NCI-H446 (cell line): ENCODE measurements around the gene CACYBP.
"Not testable (repeated sequence)": the region's sequence is repeated elsewhere in the genome, so short reads cannot be mapped to it uniquely, and the experiment has no call there.

Source experiments
- DNase-seq, 2 experiments: peaks; one replicate each; lab custom pipeline; 2025; lab: John Stamatoyannopoulos, UW

Gene CACYBP

DNA sequence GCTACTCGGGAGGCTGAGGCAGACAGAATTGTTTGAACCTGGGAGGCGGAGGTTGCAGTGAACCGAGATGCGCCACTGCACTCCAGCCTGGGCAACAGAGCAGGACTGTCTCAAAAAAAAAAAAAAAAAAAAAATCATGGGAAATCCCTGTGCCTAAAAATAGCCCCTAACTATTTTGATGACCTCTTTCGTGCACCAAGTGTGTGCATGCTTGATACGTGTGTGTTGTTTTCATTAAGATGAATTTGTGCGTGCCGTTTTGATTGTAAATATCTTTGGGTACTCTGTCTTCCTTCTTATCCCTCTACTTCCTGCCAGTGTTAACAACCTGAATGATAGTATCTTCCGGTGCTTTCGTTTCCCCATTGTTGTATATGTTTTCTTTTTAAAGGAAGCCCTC, 9.8 kb downstream of the CACYBP start:
- no peak for DNase-seq

DNA sequence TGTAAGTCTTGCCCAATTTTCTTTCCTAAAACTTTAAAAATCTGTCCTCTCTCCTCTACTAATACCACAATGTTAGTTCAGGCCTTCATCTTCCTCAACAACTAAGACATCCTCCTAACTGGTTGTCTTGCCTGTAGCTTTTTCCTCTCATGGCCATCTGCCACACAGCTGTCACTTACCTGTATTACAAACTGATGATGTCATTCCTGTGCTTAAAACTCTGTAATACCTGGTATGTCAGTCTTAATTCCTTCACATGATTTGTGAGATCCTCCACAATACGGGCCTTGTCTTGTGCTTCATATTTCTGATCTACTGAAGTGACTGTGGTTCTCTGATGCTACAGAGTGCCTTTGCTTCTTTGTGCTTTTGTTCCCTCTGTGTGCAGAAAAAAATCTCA, 13.7 kb downstream of the CACYBP start:
- no peak for DNase-seq

DNA sequence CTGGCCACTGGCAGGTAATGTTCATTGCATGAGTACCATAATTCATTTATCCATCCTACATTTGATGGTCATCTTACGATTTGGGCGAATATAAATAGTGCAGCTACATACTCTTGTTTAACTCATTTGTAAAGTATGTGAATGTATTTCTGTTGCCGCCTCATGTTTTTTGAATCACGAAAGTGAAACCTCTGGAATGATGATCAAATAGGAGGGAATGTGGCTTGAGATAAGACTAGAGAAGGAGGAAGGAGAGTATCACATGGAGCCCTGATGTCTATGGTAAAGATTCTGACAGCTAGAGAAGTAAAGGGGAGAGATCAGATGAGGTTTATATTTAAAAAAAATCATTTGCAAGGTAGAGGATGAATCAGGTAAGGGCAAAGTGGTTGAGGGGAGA, 15.5 kb downstream of the CACYBP start:
- no peak for DNase-seq

DNA sequence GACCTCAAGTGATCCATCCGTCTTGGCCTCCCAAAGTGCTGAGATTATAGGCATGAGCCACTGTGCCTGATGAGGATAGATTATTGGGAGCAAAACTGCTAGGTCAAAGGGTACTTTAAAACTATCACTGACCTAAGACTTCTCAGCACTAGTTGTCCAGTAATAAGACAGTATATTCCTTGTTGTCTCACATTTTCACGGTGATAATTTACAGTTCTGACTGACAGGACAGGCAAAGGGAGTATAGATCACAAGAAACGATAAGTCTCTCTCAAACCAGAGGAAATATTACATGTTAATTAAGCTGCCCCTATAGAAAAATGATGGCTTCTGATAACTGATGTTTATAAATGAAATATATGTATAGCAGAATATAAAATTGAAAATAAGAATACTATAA, 19.8 kb downstream of the CACYBP start:
- DNase-seq: no peak

DNA sequence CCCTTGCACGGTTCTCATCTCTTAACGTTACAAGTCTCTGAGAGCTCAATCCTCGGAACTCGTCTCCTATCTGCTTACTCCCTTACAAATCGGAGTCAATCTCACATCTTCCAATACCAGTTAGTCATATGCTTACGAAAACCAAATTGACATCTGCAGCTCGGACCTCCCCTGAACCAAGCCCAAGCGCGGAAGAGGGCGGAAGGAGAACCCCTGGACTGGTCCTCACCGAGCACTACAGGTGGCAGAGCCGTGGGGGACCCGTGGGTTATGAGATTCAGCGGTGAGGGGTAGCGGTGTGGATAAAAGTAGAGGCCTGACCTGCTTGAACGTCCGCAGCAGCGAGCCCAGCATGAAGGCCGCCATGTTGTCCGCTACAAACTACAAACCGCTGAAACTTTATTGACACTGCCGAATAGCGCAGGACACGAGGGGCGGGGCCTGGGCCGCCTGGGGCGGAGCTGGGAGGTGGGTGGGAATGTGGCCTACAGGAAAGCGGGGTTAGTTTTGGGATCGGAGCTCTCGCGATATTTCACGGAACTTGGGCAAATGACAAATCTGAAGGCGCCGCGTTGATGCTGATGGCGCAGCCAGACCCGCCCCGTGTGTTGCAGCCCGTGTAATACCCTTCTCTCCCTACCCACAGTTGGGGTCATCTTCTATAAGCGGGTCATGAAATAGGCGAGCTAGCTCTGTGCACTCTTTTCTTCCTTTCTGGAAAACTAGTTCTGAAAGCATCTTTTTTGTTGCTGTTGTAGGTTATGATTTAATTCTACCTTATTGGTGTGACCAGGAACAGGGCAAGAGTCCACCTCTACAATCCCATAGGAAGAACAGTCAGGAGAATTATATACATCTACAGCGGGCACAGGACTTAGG, 23.5 kb downstream of the CACYBP start, which contains the start of gene MRPS14:
Gene MRPS14, minus strand, starts transcription at position 383 of the 879 bp plus-strand sequence. Its CDS starts 17 bp downstream, at position 366.
- DNase-seq: peak; percentile 98 to 100

DNA sequence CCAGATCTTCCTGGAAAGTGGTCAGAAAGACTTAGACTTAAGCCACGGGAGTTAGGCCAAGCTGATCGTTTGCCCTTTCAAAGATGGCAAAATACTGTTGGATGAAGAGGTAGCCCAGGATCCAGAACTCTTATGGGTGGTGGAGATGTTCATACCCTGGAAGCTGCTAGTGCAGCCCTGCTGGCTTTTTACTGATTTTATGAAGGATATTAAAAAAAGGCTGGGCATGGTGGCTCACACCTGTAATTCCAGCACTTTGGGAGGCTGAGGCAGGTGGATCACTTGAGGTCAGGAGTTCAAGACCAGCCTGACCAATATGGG, 24.1 kb downstream of the CACYBP start:
- not testable (repeated sequence) for DNase-seq

DNA sequence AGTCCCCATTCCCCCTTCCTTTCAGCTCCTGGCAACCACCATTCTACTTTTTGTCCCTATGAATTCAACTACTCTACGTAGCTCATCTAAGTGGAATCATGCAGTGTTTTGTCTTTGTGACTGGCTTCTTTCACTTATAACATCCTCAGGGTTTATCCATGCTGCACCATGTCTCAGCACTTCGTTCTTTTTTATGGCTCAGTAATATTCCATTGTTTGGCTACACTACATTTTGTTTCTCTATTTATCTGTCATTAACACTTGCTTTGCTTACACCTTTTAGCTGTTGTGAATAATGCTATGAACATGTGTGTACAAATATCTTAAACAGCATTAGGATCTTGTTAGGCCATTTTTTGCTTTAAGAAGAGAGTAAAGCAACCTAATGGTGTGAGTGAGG, 25.0 kb downstream of the CACYBP start:
- DNase-seq: no peak

DNA sequence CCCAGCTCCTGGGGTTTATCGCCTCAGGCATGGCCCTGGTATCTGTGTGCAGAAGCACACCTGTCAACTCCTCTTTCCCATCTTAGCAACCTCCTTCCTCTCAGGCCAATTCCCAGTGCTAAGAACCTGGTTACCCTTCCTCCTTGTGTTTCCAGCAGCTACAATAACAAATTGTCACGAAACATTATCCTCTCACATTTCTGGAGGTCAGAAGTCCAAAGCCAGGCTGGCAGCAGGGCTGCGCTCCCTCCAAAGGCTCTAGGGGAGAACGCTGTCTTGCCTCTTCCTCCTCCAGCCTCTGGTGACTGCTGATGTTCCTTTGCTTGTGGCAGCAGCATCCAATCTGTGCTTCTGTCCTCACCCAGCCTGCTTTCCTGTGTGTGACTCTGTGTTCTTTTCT, 34.2 kb downstream of the CACYBP start:
- DNase-seq: no peak

DNA sequence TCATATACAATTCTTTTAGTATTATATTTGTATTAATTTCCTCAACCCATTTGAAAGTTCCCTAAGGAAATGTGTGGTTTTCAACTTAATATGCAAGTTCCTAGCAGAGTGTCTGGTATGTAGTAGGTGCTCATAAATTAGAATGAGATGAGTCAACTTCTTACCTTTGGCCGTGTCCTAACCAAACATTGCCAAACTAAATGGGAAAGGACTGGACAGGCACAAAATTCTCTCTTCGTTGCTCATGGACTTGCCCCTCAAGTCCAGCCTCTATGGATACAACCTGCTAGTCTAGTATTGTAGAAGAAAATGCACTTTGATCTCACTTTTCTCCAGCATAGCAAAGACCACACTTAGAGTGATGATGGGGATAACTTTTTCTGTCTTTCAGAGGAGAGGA, 35.0 kb downstream of the CACYBP start:
- DNase-seq: no peak

DNA sequence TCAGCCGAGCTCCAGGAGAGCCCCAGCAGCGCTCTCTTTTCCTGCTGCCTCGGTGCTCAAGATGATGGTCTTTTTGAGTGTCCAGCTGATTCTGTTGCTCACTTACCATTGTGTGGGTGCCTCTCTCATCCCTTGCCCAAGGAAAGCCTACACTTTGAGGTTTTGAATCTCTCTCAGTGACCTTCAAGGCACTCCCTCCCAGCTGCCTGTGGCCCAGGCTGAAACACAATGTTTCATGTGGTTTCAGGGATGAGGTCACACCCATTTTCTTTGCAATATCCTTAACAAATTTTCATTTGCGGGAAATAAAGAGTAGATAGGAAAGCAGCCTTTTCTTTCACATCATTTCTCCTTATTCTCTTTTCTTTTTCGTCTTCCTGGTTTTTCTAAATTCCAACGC, 36.1 kb downstream of the CACYBP start:
- no peak for DNase-seq

DNA sequence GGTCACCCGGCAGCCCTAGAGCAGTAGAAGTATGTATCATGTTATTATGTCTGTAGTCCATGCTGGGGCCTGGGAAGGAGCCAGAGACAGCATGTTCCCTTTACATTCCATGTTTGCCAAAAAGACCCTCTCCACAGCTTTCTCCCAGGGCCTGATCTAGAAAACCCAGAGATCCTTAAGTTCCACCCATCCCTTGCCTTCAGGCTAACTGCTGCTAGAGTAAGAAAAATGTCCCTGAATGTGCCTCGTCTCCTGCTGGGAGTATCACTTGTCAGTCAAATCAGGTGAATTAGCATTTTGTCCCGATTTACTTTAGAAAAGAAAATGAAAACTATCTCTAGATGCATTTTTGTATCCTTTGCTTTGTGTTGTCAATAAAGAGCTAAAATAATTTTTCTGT, 36.7 kb downstream of the CACYBP start:
- DNase-seq: no peak

DNA sequence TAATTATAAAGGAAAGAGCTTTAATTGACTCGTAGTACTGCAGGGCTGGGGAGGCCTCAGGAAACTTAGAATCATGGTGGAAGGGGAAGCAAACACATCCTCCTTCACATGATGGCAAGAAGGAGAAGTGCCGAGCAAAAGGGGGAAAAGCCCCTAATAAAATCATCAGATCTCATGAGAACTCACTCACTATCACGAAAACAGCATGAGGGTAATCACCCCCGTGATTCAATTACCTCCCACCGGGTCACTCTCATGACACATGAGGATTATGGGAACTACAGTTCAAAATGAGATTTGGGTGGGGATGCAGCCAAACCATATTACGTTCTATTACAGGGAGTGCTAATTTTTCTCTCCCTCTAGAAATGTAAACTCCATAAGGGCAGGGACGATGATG, 37.7 kb downstream of the CACYBP start:
- no peak for DNase-seq

DNA sequence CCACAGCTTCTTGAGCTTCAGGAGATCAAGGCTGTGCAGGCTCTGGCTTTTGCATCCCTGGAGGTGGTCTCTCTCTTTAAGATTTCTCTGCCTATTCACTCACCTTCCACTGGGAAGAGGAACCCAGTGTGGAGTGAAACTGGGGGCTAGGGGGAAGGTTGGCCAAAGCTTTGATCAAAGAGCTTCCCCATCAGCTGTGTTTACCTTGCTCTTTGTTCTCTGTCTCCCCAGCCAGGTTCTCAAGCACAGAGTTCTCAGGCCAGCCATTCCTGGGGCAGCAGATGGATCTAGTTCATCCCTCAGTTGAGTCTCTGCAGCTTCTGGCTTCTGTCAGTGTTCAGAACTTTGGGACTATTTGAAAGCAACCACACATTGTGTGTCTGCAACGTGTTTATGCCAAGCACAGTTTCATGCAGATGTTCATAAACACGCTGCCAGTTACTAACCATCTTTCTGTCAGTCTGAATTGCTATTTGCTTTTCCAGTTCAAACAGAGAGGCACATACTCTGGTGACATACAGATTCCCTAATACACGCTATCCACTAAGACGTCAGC, 40.7 kb downstream of the CACYBP start:
- no peak for DNase-seq

DNA sequence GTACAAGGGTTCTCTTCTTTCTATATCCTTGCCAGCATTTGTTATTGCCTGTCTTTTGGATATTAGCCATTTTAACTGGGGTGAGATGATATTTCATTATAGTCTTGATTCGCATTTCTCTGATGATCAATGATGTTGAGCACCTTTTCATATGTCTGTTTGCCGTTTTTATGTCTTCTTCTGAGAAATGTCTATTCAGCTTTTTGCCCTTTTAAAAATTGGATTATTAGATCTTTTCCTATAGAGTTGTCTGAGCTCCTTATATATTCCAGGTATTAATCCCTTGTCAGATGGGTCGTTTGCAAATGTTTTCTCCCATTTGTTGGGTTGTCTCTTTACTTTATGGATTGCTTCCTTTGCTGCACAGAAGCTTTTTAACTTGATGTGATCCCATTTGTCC, 42.9 kb downstream of the CACYBP start:
- no peak for DNase-seq

DNA sequence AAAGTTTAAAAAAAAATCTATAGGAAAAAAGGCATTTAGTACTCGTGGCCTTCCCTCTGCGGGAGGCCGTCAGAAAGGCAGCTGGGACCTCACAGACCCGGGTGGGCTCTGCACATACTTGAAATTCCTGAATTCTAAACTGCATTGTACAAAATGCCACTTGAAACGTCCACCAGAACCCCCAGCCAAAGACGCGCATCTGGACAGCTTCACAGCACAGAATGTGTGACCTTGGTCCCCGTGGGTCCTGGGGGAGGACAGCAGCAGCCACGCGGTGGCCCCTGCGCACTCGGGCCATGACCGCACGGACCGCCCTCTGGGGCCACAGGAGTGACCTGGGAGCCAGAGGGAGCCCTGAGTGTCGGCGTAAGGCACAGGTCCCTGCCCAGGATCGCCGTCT, 44.1 kb downstream of the CACYBP start:
- no peak for DNase-seq

DNA sequence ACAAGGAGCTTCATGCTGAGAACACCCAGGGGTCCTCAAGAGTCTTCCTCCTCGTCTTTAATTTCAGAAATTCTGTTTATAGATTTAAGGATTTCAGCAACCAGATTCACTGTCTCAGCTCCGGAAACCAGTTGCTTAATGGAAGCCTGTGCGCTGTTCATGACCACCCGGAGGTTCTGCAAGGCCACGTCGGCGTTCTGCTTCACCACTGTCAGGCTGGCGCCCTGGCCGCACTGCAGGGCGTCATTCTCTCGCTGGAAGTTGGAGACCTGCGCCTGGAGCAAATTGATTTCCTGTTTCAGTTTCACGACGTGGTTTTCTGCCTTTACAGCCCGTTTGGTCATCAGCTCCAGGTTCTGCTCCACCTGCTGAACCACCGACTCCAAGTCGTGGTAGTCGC, 44.8 kb downstream of the CACYBP start:
- not testable (repeated sequence) for DNase-seq

DNA sequence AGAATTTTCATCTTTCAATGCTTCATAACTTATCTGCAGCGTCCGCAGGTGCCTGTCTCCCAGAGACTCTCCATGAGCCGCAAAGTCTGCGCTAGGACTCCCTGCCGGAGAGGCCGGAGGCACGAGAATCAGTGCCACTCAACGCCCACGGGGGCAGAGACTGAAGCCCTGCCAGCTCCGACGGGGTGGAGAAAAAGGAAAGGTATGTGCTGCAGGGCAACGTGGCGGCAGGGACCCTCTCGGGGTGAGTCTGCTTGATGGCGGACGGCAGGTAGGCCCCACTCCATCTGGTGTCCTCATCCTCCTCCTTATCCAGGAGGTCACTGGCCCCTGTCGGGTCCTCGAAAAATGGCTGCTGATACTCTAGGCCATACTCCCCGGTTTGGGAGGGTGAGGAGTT, 45.4 kb downstream of the CACYBP start:
- no peak for DNase-seq

DNA sequence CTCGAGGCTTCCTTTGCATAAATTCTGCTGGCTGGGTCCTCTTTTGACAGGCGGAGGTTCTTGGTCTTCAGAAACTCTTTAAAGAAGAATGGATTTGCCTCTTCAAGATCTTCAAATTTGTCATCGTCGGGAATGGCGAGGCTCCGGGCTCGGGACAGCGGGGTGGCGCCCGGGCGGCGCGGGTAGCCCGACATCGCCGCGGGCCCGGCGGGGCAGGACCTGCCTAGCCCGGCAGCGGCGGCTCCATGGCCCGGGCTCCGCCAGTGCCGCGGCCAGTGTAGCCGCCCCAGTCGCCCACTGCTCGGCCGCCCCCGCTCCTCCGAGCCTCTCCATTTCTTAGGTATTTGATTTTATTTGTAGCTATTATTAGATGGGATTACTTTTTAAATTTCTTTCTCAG, 45.8 kb downstream of the CACYBP start:
- DNase-seq: no peak

DNA sequence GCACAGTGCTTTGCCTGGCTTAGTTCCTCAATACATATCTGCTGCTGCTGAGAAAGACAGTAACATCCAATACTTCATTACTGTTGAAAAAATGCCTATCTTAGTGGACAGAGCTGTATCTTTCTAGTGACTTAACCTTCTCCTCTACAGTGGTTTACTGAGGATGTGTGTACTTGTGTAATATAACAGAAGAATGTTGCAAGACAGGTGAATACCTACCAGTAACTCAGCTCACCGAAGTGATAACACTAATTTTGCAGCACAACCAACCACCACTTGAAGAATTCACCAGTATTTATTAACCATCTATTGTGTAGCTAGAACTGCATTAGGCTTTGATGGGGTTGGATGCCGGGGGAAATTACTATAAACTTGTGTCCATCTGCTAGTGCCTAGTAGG, 51.2 kb downstream of the CACYBP start:
- DNase-seq: no peak

DNA sequence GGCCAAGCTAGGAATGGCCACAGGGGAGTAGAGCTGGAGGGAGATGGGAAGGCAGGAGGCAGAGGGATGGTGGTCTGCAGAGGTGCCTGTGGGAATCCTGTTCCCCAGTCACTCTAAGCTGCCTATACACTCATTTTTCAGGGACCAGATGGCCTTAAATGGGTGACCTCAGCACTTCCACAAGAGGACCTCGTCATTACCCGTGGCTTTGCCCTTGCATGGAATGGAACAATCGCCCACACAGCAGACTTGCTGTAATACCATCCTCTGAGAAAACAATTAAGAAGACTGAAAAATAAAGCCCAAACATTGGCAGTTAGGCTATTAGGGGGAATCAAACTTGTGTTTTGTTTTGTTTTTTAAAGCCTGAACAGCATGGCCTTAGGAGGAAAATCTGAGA, 55.0 kb downstream of the CACYBP start:
- DNase-seq: no peak
